SK-N-SH (cell line): ENCODE data around the gene ISL2. TPM values are rescaled to one million over a fixed set of nuclear protein-coding genes. Genes with fewer than 3 reads are reported as not detected.

ENCODE experiments used
- CTCF ChIA-PET: fragments of 300-600, 350-600 bp; formaldehyde crosslinking; extraction: SDS; loops from one replicate; lab custom pipeline; 2021; lab: Yijun Ruan, JAX
- POLR2A ChIA-PET: fragments of 350-600 bp; sonication (Branson Sonifier 250); formaldehyde crosslinking; extraction: SDS; loops from one replicate; lab custom pipeline; 2020; ENCODE audit warnings: antibody characterized with exemption, inconsistent platforms; lab: Yijun Ruan, JAX
- DNase-seq: peaks from one replicate; pipeline ENCODE4 v3.0.0; 2012
- H2AFZ ChIP-seq: fragments of 200-600 bp; sonication (generic); 2 replicates; pipeline ENCODE4 v1.8.1; 2016; ENCODE audit warnings: antibody characterized with exemption, mild to moderate bottlenecking, low read depth
- H3F3A ChIP-seq: fragments of 200-600 bp; sonication (generic); replicated peaks from 2 replicates; pipeline ENCODE3; 2016; ENCODE audit warnings: antibody characterized with exemption, mild to moderate bottlenecking; ENCODE audit not compliant: insufficient read depth
- H3K27ac ChIP-seq, 2 experiments: fragments of 200-500 bp in 1 of 2; fragments of 200-600 bp in 1 of 2; sonication (Bioruptor generic) in 1 of 2; sonication (generic), shearing (Covaris generic) in 1 of 2; 2 replicates each; pipeline versions ENCODE4 v1.5.1 to v1.6.1; 2014 to 2016; ENCODE audit warnings: low read depth in 2 of 2, inconsistent platforms in 1 of 2, low read length in 1 of 2, mild to moderate bottlenecking in 1 of 2, mixed read lengths in 1 of 2
- H3K27me3 ChIP-seq: fragments of 200-600 bp; sonication (generic), shearing (Covaris generic); 2 replicates; pipeline ENCODE4 v1.6.1; 2016; ENCODE audit warnings: mixed run types; ENCODE audit not compliant: insufficient read depth
- H3K36me3 ChIP-seq, 2 experiments: fragments of 200-500 bp in 1 of 2; fragments of 200-600 bp in 1 of 2; sonication (Bioruptor generic) in 1 of 2; sonication (generic) in 1 of 2; replicated peaks in 1 of 2; 2 replicates each; pipeline versions ENCODE3 to v1.5.1; 2014 to 2016; ENCODE audit warnings: low read length in 1 of 2, mild to moderate bottlenecking in 1 of 2; ENCODE audit not compliant: insufficient read depth in 2 of 2, control insufficient read depth in 1 of 2
- H3K4me1 ChIP-seq, 2 experiments: fragments of 200-500 bp in 1 of 2; fragments of 200-600 bp in 1 of 2; sonication (Bioruptor generic) in 1 of 2; sonication (generic), shearing (Covaris generic) in 1 of 2; 2 replicates each; pipeline versions ENCODE4 v1.5.1 to v1.6.1; 2014 to 2016; ENCODE audit warnings: low read depth in 1 of 2, low read length in 1 of 2, mixed run types in 1 of 2; ENCODE audit not compliant: insufficient read depth in 2 of 2, control insufficient read depth in 1 of 2
- H3K4me2 ChIP-seq: fragments of 200-600 bp; sonication (generic), shearing (Covaris generic); 2 replicates; pipeline ENCODE4 v1.6.1; 2017; ENCODE audit warnings: mixed run types
- H3K4me3 ChIP-seq, 2 experiments: fragments of 200-500 bp in 1 of 2; fragments of 200-600 bp in 1 of 2; sonication (Bioruptor generic) in 1 of 2; sonication (generic), shearing (Covaris generic) in 1 of 2; 2 replicates each; pipeline versions ENCODE4 v1.5.1 to v1.8.1; 2014 to 2016; ENCODE audit warnings: low read depth in 2 of 2, inconsistent platforms in 1 of 2, low read length in 1 of 2, mild to moderate bottlenecking in 1 of 2, mixed read lengths in 1 of 2, moderate library complexity in 1 of 2
- H3K79me2 ChIP-seq: fragments of 200-600 bp; sonication (generic); 2 replicates; pipeline ENCODE4 v1.8.1; 2017; ENCODE audit warnings: mild to moderate bottlenecking; ENCODE audit not compliant: insufficient read depth
- H3K9ac ChIP-seq: fragments of 200-600 bp; sonication (generic); 2 replicates; pipeline ENCODE4 v1.6.1; 2017; ENCODE audit warnings: mixed run types
- H3K9me2 ChIP-seq: fragments of 200-600 bp; sonication (generic); 2 replicates; pipeline ENCODE4 v1.6.1; 2017; ENCODE audit warnings: mixed run types
- H3K9me3 ChIP-seq: fragments of 200-600 bp; sonication (generic); 2 replicates; pipeline ENCODE4 v1.6.1; 2017; ENCODE audit warnings: mixed run types, mild to moderate bottlenecking, moderate library complexity
- H4K20me1 ChIP-seq: fragments of 200-600 bp; sonication (generic); 2 replicates; pipeline ENCODE4 v1.6.1; 2017; ENCODE audit warnings: mild to moderate bottlenecking, mixed run types; ENCODE audit not compliant: insufficient read depth
- CHD2 ChIP-seq: fragments of 150-350 bp; IDR thresholded peaks from 2 replicates; pipeline ENCODE4 v1.6.1; 2018; ENCODE audit warnings: low read length; ENCODE audit not compliant: partially characterized antibody
- FOSL2 ChIP-seq: IDR thresholded peaks from 2 replicates; pipeline ENCODE4 v1.4.0; 2012; ENCODE audit warnings: low read depth, mild to moderate bottlenecking, moderate library complexity, borderline replicate concordance
- FOXJ3 ChIP-seq: sonication (generic); formaldehyde crosslinking; IDR thresholded peaks from 2 replicates; pipeline ENCODE4 v1.5.1; 2020; ENCODE audit warnings: mild to moderate bottlenecking, missing genetic modification reagents
- GABPA ChIP-seq: IDR thresholded peaks from 2 replicates; pipeline ENCODE4 v1.4.0; 2012; ENCODE audit warnings: low read depth, mild to moderate bottlenecking
- NFIC ChIP-seq: IDR thresholded peaks from 2 replicates; pipeline ENCODE4 v1.4.0; 2012; ENCODE audit warnings: borderline replicate concordance
- PBX3 ChIP-seq: IDR thresholded peaks from 2 replicates; pipeline ENCODE4; 2012
- POLR2AphosphoS5 ChIP-seq: IDR thresholded peaks from 2 replicates; pipeline ENCODE4 v1.6.1; 2012; ENCODE audit warnings: low read depth, low read length
- RXRA ChIP-seq: IDR thresholded peaks from 2 replicates; pipeline ENCODE4 v1.4.0; 2012; ENCODE audit warnings: low read depth, mild to moderate bottlenecking, borderline replicate concordance
- SMC3 ChIP-seq: IDR thresholded peaks from 2 replicates; pipeline ENCODE4 v1.6.1; 2012; ENCODE audit warnings: low read depth, low read length, improper control_type of control experiment
- TAF1 ChIP-seq: IDR thresholded peaks from 2 replicates; pipeline ENCODE4 v1.6.1; 2012; ENCODE audit warnings: low read depth, mild to moderate bottlenecking, low read length, moderate library complexity, borderline replicate concordance
- TCF12 ChIP-seq: IDR thresholded peaks from 2 replicates; pipeline ENCODE4 v1.4.0; 2012
- YY1 ChIP-seq: IDR thresholded peaks from 2 replicates; pipeline ENCODE4 v1.4.0; 2012; ENCODE audit warnings: low read depth, mild to moderate bottlenecking
- WGBS: methylation state at CpG from one replicate; pipeline ENCODE4 v1.1.6; 2017; ENCODE audit warnings: low lambda C conversion rate; 5-methylcytosine and 5-hydroxymethylcytosine counted together
- polyA plus RNA-seq, 3 experiments: library from polyadenylated mRNA; depleted of rRNA; stranded (reverse); fragments of >200 nt; gene quantifications; 2 replicates each; pipeline ENCODE4 v1.2.3, GENCODE V29; 2012
- TF ChIP-seq, protein P1 (sequence below): fragments of 200-600 bp; sonication (generic); IDR thresholded peaks from 2 replicates; pipeline ENCODE4 v1.6.1; 2017; ENCODE audit warnings: antibody characterized with exemption, mild to moderate bottlenecking, moderate library complexity
- TF ChIP-seq, protein P2 (sequence below): fragments of 150-350 bp; IDR thresholded peaks from 2 replicates; pipeline ENCODE4 v1.6.1; 2017; ENCODE audit warnings: antibody characterized with exemption, low read length, low read depth, borderline replicate concordance

ISL2 gene
- polyA plus RNA-seq, 1 of the 3 experiments (the other 2 are of a cell fraction) = 6.0 TPM

DNA sequence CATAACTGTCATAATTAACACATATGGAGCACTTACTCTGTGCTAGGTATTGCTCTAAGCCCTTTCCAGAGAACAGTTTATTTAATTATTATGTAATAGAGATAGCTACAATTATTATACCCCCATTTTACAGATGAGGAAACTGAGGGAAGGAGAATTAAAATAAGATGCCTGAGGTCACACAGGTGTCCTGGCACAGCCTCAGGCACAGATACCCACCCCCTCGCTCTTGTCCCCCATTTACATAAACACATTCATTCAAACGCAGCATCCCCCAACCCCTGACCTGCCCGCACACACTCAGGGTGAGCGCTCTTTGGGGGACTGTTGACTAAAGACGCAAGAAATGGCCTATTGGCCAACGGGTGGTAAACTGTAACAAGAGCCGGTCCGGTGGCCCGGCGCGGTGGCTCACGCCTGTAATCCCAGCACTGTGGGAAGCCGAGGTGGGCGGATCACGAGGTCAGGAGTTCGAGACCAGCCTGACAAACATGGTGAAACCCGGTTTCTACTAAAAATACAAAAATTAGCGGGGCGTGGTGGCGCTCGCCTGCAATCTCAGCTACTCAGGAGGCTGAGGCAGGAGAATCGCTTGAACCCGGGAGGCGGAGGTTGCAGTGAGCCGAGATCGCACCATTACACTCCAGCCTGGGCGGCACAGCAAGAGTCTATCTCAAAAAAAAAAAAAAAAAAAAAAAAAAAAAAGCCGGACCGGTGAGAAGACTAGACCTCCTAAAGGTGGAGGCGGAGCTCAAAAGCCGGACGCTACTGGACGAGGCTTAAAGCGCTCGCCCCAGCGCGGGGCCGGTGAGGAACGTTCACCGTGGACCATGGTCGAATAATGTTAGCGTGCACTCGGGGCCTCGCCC, 1.9 kb upstream of the ISL2 start (continued):
- TF ChIP-seq, protein P1, sequence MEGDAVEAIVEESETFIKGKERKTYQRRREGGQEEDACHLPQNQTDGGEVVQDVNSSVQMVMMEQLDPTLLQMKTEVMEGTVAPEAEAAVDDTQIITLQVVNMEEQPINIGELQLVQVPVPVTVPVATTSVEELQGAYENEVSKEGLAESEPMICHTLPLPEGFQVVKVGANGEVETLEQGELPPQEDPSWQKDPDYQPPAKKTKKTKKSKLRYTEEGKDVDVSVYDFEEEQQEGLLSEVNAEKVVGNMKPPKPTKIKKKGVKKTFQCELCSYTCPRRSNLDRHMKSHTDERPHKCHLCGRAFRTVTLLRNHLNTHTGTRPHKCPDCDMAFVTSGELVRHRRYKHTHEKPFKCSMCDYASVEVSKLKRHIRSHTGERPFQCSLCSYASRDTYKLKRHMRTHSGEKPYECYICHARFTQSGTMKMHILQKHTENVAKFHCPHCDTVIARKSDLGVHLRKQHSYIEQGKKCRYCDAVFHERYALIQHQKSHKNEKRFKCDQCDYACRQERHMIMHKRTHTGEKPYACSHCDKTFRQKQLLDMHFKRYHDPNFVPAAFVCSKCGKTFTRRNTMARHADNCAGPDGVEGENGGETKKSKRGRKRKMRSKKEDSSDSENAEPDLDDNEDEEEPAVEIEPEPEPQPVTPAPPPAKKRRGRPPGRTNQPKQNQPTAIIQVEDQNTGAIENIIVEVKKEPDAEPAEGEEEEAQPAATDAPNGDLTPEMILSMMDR = no peak
- TF ChIP-seq RXRA = no peak
- TF ChIP-seq TCF12 = no peak
- TF ChIP-seq FOXJ3 (CRISPR knock-in tag) = no peak
- TF ChIP-seq NFIC = no peak
- TF ChIP-seq GABPA = no peak
- no peak for TF ChIP-seq YY1
- TF ChIP-seq, protein P2, sequence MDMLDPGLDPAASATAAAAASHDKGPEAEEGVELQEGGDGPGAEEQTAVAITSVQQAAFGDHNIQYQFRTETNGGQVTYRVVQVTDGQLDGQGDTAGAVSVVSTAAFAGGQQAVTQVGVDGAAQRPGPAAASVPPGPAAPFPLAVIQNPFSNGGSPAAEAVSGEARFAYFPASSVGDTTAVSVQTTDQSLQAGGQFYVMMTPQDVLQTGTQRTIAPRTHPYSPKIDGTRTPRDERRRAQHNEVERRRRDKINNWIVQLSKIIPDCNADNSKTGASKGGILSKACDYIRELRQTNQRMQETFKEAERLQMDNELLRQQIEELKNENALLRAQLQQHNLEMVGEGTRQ = no peak
- no peak for TF ChIP-seq POLR2AphosphoS5
- TF ChIP-seq PBX3 = no peak
- TF ChIP-seq, all 33 proteins: peak for 0

DNA sequence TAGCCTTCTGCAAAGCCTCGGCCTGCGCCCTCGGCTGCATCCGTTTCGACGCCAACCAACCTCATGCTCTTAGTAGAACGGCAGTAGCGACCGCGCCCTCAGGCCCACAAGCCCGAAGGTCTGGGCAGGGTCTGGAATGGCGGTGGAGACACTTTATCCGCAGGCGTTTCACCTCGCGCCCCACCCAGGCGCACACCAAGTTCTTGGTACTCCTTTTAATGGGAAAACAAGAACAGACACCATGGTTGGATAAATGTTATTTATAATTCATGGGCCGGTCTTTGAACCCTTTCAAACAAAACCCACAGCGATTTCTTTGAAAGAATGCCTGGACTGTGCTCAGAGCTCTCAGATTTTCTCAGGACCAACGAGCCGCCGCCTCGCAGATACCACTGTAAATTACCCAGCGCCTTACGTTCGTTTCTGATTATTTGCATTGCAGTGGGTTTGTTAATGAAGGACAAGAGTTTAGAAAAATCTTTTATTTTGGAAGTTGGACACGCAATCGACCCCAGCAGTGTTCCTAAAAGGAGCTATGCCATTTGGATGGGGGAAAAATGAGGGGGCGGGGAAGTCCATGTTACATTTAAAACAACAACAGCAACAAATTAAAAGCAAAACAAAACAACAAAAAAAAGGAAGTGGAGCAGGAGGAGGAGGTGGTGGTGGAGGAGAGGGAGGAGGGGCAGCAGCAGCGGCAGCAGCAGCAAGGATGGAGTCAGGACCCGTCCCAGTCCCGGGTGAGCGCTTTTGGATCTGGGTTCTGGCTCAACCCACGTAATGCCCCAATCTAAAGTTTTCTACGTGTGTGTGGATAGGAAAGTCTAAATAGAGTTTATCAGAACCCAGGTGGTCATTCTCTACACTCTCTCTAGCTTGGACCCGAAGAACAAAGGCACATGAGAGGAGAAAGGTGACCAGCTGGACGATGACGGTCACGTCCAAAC, 993 bp upstream of the ISL2 start:
- peak; percentile 76 for DNase-seq
- H3K9ac ChIP-seq = peak overlapping the region; percentile 91
- ChIA-PET POLR2A (interaction anchor here (0.7 to 1.6 kb wide), 7 partner anchors 22 to 184 kb away, joined by 3 to 12 read pairs (median 4); partner anchors contain the start of gene ETFA), CTCF (interaction anchor here (0.5 to 4.5 kb wide), 7 partner anchors 11 to 1277 kb away, joined by 3 to 29 read pairs (median 4); no protein-coding TSS in a partner anchor)
- no peaks in the 10 kb centered on the region for H3K27me3 ChIP-seq
- H3K9me3 ChIP-seq = no peaks in the 10 kb centered on the region
- peaks cover 8% of the 10 kb centered on the region for H3F3A ChIP-seq
- 0 out of 2 replicates have a peak, but pooled peaks cover 4% of the 10 kb centered on the region for H4K20me1 ChIP-seq
- H3K36me3 ChIP-seq = peaks cover 0 to 4% of the 10 kb centered on the region in 2 experiments
- H3K4me1 ChIP-seq = peaks cover 4 to 26% of the 10 kb centered on the region in 2 experiments; a peak in 2 of 4 replicates
- peak overlapping the region; percentile 54 to 67 for H3K4me3 ChIP-seq
- no peaks in the 10 kb centered on the region for H3K9me2 ChIP-seq
- H2AFZ ChIP-seq = peak overlapping the region; percentile 87
- H3K79me2 ChIP-seq = peaks cover 22% of the 10 kb centered on the region
- WGBS = 62% methylated on average over 38 of the region's 39 CpGs
- peak overlapping the region; percentile 91 for H3K4me2 ChIP-seq
- H3K27ac ChIP-seq = peak overlapping the region; percentile 95 to 99
- TF ChIP-seq SMC3 = no peak
- TF ChIP-seq CHD2 = peak; percentile 38
- TF ChIP-seq TAF1 = 0 out of 2 replicates have a peak, but pooled peaks have one; percentile 29
- TF ChIP-seq FOSL2 = no peak
- TF ChIP-seq TCF12 = no peak
